Nephron (organoid): Measurements from ENCODE around the gene NAA40.

Experiments
- H3K27ac Mint-ChIP-seq, 3 experiments: 2 replicates each; pipeline ENCODE4 v1.8.0; 2020; ENCODE audit warnings: mixed read lengths in 3 of 3, mild to moderate bottlenecking in 2 of 3, moderate library complexity in 1 of 3
- H3K27me3 Mint-ChIP-seq: 2 replicates; pipeline ENCODE4 v1.8.0; 2021; ENCODE audit warnings: low read depth, mild to moderate bottlenecking, moderate library complexity, mixed read lengths
- H3K36me3 Mint-ChIP-seq: 2 replicates; pipeline ENCODE4 v1.8.0; 2020; ENCODE audit warnings: low read depth, mixed read lengths
- H3K4me1 Mint-ChIP-seq: 2 replicates; pipeline ENCODE4 v1.8.0; 2020; ENCODE audit warnings: mixed read lengths
- H3K4me3 Mint-ChIP-seq, 3 experiments: 2 replicates each; pipeline ENCODE4 v1.8.0; 2020; ENCODE audit warnings: mild to moderate bottlenecking in 3 of 3, mixed read lengths in 3 of 3, moderate library complexity in 2 of 3
- H3K9me3 Mint-ChIP-seq: 2 replicates; pipeline ENCODE4 v1.8.0; 2020; ENCODE audit warnings: mixed read lengths
- CTCF ChIP-seq, 3 experiments: fragments of 200-600 bp; sonication (generic); IDR thresholded peaks; one replicate each; pipeline ENCODE4 v1.5.0; 2021; ENCODE audit warnings: antibody characterized with exemption in 3 of 3; ENCODE audit not compliant: unreplicated experiment in 3 of 3

Gene NAA40

DNA sequence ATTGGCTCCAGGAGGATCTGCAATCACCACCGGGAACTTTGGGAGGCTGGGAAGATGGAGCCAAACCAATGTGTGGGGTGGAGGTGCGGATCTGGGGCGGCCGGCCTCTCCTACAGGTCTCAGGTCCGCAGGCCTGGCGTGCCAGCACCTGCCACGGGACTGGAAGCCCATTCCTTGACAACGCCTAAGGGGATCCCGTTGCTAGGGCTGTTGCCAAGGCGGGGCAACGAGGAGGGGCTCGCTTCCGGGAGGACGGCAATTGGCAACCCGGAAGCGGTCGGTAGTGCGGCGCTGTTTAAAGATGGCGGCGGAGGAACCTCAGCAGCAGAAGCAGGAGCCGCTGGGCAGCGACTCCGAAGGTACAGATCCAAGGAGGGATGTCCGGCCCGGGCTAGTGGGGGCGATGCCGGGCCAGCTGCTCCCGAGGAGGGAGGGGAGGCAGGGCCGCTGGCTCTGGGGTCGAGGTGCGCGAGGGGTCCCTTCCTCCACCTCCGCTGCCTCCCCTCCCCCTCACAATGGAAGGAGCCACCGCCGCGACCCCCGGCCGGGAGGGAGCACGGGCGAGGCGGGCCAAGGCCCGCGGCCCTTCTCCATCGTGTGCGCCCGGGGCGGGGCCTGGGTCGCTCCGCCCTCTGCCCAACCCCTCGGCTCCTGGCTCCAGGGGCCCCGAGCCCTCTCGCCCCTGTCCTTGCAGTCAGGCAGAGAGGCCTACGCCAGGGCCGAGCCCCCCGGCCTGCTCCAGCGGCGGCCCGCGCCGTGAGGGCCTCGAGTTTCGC is 47.5 kb downstream of the NAA40 start, which contains the start of gene OTUB1:
TSS of gene OTUB1 (plus strand) at position 283 of the 776 bp plus-strand sequence. CDS start at position 302, 19 bp downstream.
- H3K27ac Mint-ChIP-seq, result peak within 1 kb of the TSS; percentile 86 to 97 (median 95)
- H3K9me3 Mint-ChIP-seq, result no peaks in the 10 kb centered on the region
- TF ChIP-seq CTCF (IDR thresholded peaks at IDR 0.05; ENCODE audit: unreplicated experiment in 3 of 3), result no peak
- H3K36me3 Mint-ChIP-seq, result peaks cover 24% of the 10 kb centered on the region
- H3K4me1 Mint-ChIP-seq, result peaks cover 20% of the 10 kb centered on the region
- H3K4me3 Mint-ChIP-seq, result peak within 1 kb of the TSS; percentile 97 to 100 (median 99)
- no peaks in the 10 kb centered on the region for H3K27me3 Mint-ChIP-seq

DNA sequence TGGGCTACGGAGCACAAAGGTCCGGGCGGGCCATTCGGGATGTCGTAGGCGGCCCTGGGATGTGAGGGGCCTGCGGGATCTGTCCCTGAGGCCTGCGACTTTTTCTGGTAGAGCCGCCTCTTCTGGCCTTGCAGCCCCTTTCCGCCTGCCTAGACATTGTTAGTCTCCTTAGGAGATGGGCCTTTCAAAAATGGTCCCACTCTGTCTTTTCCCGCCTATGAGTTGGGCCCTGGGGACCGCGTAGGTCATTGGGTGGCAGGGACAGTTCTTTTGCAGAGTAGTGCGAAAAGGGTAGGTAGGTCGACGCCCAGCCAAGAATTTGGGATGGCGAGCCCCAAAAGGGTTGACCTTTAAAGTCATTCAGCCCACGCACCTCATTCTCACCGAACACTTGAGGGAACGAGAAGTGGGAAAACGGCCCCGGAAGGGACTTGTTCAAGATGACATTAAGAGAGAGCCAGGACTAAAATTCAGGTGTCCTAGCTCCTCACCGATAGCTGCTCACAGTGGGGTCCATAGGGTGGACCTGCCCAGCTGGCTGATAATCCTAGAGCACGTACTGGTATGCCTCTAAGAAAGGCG is 48.2 kb downstream of the NAA40 start:
- Mint-ChIP-seq H3K27ac (peak overlapping the region in 1 of 3 experiments; percentile 78), H3K36me3 (peaks cover 30% of the 10 kb centered on the region), H3K4me1 (peaks cover 20% of the 10 kb centered on the region), H3K27me3 (no peaks in the 10 kb centered on the region), H3K9me3 (no peaks in the 10 kb centered on the region), H3K4me3 (peak overlapping the region; percentile 83 to 85 (median 84))
- no peak for TF ChIP-seq CTCF (IDR thresholded peaks at IDR 0.05; ENCODE audit: unreplicated experiment in 3 of 3)

GRCh38 chr11:63991558-63991957 is 52.8 kb downstream of the NAA40 start:
- Mint-ChIP-seq H3K4me1 (peaks cover 8% of the 10 kb centered on the region), H3K36me3 (peaks cover 62% of the 10 kb centered on the region), H3K9me3 (no peaks in the 10 kb centered on the region), H3K27me3 (peaks cover 3% of the 10 kb centered on the region), H3K27ac (no peak overlapping the region), H3K4me3 (peak overlapping the region in 2 of 3 experiments; percentile 8 to 46)
- no peak for TF ChIP-seq CTCF (IDR thresholded peaks at IDR 0.05; ENCODE audit: unreplicated experiment in 3 of 3)

GRCh38 chr11:63993100-63993499 is 54.3 kb downstream of the NAA40 start:
- H3K4me3 Mint-ChIP-seq, result no peak overlapping the region

GRCh38 chr11:63993993-63994392 is 55.2 kb downstream of the NAA40 start:
- Mint-ChIP-seq H3K4me3 (no peak overlapping the region), H3K27ac (no peak overlapping the region), H3K36me3 (peaks cover 73% of the 10 kb centered on the region), H3K27me3 (peaks cover 8% of the 10 kb centered on the region), H3K9me3 (no peaks in the 10 kb centered on the region), H3K4me1 (no peaks in the 10 kb centered on the region)
- no peak for TF ChIP-seq CTCF (IDR thresholded peaks at IDR 0.05; ENCODE audit: unreplicated experiment in 3 of 3)

More at GRCh38 chr11:63993100-63993499, 54.3 kb downstream of the NAA40 start:
- no peaks in the 10 kb centered on the region for H3K4me1 Mint-ChIP-seq
- peaks cover 4% of the 10 kb centered on the region for H3K27me3 Mint-ChIP-seq
- peak overlapping the region in 1 of 3 experiments; percentile 11 for H3K27ac Mint-ChIP-seq
- TF ChIP-seq CTCF (IDR thresholded peaks at IDR 0.05; ENCODE audit: unreplicated experiment in 3 of 3), result no peak
- H3K9me3 Mint-ChIP-seq, result no peaks in the 10 kb centered on the region
- peaks cover 76% of the 10 kb centered on the region for H3K36me3 Mint-ChIP-seq
